ENCODE measurements around the gene SPHK2.

SPHK2 gene

GRCh38 chr19:48624791-48625723 lies 5.8 kb downstream of the SPHK2 start:
- peak overlapping the region; percentile 63 for H3K4me3 ChIP-seq (ENCODE audit: control insufficient read depth, low read depth, low read length)
- DNase-seq (ENCODE audit: low read depth) = no peak
- TF ChIP-seq CTCF (IDR thresholded peaks at IDR 0.05; ENCODE audit: control insufficient read depth, insufficient read depth, low read depth, low read length, missing control alignments) = no peak

DNA sequence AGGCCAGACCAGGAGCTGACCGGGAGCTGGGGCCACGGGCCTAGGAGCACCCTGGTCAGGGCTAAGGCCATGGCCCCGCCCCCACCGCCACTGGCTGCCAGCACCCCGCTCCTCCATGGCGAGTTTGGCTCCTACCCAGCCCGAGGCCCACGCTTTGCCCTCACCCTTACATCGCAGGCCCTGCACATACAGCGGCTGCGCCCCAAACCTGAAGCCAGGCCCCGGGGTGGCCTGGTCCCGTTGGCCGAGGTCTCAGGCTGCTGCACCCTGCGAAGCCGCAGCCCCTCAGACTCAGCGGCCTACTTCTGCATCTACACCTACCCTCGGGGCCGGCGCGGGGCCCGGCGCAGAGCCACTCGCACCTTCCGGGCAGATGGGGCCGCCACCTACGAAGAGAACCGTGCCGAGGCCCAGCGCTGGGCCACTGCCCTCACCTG lies 6.6 kb downstream of the SPHK2 start:
- no peak for DNase-seq (ENCODE audit: low read depth)
- H3K4me3 ChIP-seq (ENCODE audit: control insufficient read depth, low read depth, low read length) = no peak overlapping the region
- no peak for TF ChIP-seq CTCF (IDR thresholded peaks at IDR 0.05; ENCODE audit: control insufficient read depth, insufficient read depth, low read depth, low read length, missing control alignments)

GRCh38 chr19:48627201-48627864 lies 8.0 kb downstream of the SPHK2 start:
- H3K4me3 ChIP-seq (ENCODE audit: control insufficient read depth, low read depth, low read length) = no peak overlapping the region
- no peak for DNase-seq (ENCODE audit: low read depth)
- no peak for TF ChIP-seq CTCF (IDR thresholded peaks at IDR 0.05; ENCODE audit: control insufficient read depth, insufficient read depth, low read depth, low read length, missing control alignments)

- DNase-seq (ENCODE audit: low read depth) = no peak
- no peak for TF ChIP-seq CTCF (IDR thresholded peaks at IDR 0.05; ENCODE audit: control insufficient read depth, insufficient read depth, low read depth, low read length, missing control alignments)
- no peak overlapping the region for H3K4me3 ChIP-seq (ENCODE audit: control insufficient read depth, low read depth, low read length)
Measured at GRCh38 chr19:48627865-48628314, 8.6 kb downstream of the SPHK2 start.

- H3K4me3 ChIP-seq (ENCODE audit: control insufficient read depth, low read depth, low read length) = no peak overlapping the region
- no peak for DNase-seq (ENCODE audit: low read depth)
Measured at GRCh38 chr19:48628486-48629296, 9.4 kb downstream of the SPHK2 start.

More at GRCh38 chr19:48628486-48629296, 9.4 kb downstream of the SPHK2 start:
- no peak for TF ChIP-seq CTCF (IDR thresholded peaks at IDR 0.05; ENCODE audit: control insufficient read depth, insufficient read depth, low read depth, low read length, missing control alignments)

All from AG09309 (cell line).